Measurements from ENCODE around the gene GPC5.

Gene GPC5

GRCh38 chr13:91904005-91904404, 505.6 kb downstream of the GPC5 start:
- no peak for DNase-seq

GRCh38 chr13:91904597-91904996, 506.2 kb downstream of the GPC5 start:
- no peak for DNase-seq

GRCh38 chr13:91907398-91907797, 509.0 kb downstream of the GPC5 start:
- no peak for DNase-seq

GRCh38 chr13:91909617-91910016, 511.2 kb downstream of the GPC5 start:
- DNase-seq: no peak

GRCh38 chr13:91922969-91923592, 524.7 kb downstream of the GPC5 start:
- DNase-seq: no peak

- DNase-seq: no peak
Measured at GRCh38 chr13:91930687-91931086, 532.3 kb downstream of the GPC5 start.

- no peak for DNase-seq
Measured at GRCh38 chr13:91934354-91934753, 535.9 kb downstream of the GPC5 start.

- peak; percentile 50 for DNase-seq
Measured at GRCh38 chr13:91946498-91947070, 548.2 kb downstream of the GPC5 start.

- DNase-seq: no peak
Measured at GRCh38 chr13:91948736-91949135, 550.3 kb downstream of the GPC5 start.

- DNase-seq: no peak
Measured at GRCh38 chr13:91950803-91951202, 552.4 kb downstream of the GPC5 start.

- no peak for DNase-seq
Measured at GRCh38 chr13:91955546-91956355, 557.3 kb downstream of the GPC5 start.

- no peak for DNase-seq
Measured at GRCh38 chr13:91960947-91961346, 562.5 kb downstream of the GPC5 start.

GRCh38 chr13:91962946-91963345, 564.5 kb downstream of the GPC5 start:
- DNase-seq: no peak

- no peak for DNase-seq
Measured at GRCh38 chr13:91965511-91965910, 567.1 kb downstream of the GPC5 start.

GRCh38 chr13:91978571-91978970, 580.1 kb downstream of the GPC5 start:
- no peak for DNase-seq

- DNase-seq: peak; percentile 4
Measured at GRCh38 chr13:91986761-91987483, 588.5 kb downstream of the GPC5 start.

GRCh38 chr13:91988331-91988730, 589.9 kb downstream of the GPC5 start:
- no peak for DNase-seq

- no peak for DNase-seq
Measured at GRCh38 chr13:92012787-92013186, 614.4 kb downstream of the GPC5 start.

- no peak for DNase-seq
Measured at GRCh38 chr13:92017737-92018136, 619.3 kb downstream of the GPC5 start.

- no peak for DNase-seq
Measured at GRCh38 chr13:92028695-92029094, 630.3 kb downstream of the GPC5 start.

GRCh38 chr13:92029641-92030040, 631.2 kb downstream of the GPC5 start:
- no peak for DNase-seq

GRCh38 chr13:92038905-92039304, 640.5 kb downstream of the GPC5 start:
- DNase-seq: no peak

GRCh38 chr13:92042522-92042921, 644.1 kb downstream of the GPC5 start:
- no peak for DNase-seq

GRCh38 chr13:92044351-92044750, 645.9 kb downstream of the GPC5 start:
- DNase-seq: no peak
